GM21723 (cell line): ENCODE results near the gene AEN.
A peak's percentile ranks its signal among the peaks of the same experiment; 100 is the strongest.
"Not testable (repeated sequence)": the region's sequence is repeated elsewhere in the genome, so short reads cannot be mapped to it uniquely, and the experiment has no call there.

Experiments used
- ATAC-seq: cut with Tn5 transposase; IDR thresholded peaks from one replicate; pipeline ENCODE4 v1.9.1; 2021; ENCODE audit warnings: mild to moderate bottlenecking, moderate library complexity; ENCODE audit not compliant: unreplicated experiment

The AEN gene

DNA sequence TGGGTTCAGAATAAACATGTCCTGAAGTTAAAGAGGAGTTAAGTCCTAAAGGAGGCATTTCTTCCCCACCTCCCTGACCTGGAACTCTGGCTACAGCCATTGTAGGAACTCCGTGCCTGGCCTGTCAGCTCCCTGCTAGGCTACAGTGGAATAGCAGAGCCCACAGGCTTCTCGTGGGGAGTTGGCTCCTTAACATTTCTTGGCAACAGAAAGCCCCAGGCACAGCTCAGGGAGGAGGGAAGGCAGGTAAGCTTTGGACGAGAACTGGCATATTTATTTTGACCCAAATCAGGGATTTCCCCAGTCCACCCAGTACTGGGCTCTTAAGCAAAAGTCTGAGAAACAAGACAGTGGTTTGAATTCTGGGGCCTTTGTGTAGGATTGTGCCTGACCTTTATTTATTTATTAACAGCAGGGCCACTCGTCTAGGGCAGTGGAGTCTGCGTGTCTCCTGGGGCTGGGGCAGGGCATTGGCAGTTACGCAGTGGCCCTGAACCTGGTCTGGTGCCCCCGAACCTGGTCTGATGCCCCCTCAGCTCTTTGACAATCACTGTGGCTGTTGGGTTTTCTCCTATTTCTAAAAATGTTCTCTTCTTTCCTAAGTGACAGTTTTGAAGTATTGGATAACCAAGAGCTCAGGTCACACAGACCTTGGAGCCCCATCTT is 9.8 kb downstream of the AEN start:
- no peak for ATAC-seq

- ATAC-seq: no peak
These were observed 10.4 kb downstream of the AEN start for GRCh38 chr15:88631464-88632028.

- not testable (repeated sequence) for ATAC-seq
These were observed 11.7 kb downstream of the AEN start for GRCh38 chr15:88632797-88633196.

- no peak for ATAC-seq
These were observed 13.3 kb downstream of the AEN start for GRCh38 chr15:88634449-88634848.

DNA sequence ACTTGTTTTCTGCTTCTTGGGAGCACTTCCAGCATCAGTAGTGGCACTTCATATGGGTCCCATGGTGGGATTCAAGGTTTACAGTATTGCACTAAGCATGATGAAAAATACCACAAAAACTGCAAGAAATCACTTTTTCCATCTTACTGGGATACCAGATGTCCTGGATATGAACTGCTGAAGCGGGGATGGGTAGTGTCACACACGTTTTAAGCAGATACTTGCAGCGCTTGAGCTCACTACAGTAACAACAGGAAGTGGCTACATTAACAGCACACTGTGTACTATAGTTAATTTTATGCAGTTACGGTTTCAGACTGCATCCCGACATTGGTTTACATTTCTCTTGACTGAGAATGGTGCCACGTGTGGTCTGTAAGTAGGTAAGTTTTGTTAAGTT is 14.2 kb downstream of the AEN start:
- peak; percentile 39 for ATAC-seq

- ATAC-seq: no peak
These were observed 14.9 kb downstream of the AEN start for GRCh38 chr15:88636050-88636449.

GRCh38 chr15:88636654-88637053 is 15.5 kb downstream of the AEN start:
- ATAC-seq: no peak

GRCh38 chr15:88637436-88637835 is 16.3 kb downstream of the AEN start:
- no peak for ATAC-seq

DNA sequence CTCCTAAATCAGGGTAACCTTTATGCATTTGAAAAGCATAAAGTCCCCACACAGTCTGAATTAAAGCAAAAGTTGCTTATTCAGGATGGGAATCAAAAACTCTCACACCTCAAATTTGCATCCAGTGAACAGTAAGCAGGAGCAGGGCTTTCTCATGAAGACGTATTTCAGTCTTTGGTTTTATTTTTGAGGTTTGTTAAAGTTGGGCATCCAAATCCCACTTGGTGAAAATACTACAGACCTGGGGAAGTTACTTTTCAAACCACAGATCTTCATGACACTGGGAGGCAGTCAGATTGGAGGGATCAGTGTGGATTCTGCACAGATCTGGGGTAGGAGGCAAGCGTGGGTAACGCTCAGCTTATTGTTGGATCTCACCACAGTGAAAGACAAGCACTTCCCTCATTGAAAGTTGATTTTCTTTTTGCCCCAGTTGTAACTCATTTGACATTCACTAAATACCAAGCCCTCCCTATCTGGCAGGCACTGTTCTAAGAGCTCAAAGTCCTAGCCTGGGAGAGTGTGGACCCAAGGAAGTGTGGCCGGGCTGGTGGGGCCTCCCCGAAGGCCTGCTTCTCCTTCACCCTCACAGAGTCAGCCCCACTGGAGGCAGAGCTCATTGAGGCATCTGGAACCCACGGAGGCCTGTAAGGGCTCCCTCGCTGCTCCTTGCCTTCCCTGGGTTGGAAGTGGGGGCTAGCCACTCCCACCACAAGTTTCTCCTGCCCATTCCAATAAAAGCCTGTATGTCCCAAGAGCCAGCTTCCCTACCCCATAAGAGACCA is 16.9 kb downstream of the AEN start:
- no peak for ATAC-seq

DNA sequence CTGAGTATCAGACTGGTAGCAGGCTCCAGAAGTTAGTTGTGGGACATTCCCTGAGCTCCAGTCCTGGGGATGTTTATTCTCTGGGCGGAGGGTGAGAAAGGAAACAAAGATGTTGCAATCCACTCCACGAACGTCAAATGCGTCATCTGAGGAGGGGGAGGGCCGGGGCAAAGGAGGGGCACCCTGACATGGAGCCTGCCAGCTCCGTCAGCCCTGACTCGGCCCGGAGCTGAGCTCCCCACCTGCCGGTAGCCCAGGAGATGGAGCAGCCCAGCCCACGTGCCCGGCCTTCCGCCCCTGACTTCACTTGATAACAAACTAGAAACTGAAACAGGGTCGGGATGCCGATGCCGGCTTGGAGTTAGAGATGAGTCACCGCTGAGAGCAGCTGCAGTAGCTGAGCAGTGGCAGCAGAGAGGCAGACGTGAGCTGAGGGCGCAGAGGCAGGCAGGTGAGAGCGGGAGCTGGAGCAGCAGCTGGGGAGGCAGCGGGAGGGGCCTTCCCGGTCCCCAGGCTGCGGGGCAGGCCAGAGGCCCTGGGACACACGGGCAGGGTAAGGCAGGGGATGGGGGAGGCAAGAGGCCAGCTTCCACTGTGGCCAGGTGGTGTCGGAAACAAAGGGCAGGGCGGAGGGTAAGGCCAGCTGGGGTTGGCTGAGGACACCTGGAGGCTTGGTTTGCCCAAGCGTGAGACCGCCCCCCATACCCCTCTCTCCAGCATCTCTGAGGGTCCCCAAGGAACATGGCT is 17.7 kb downstream of the AEN start, which contains the start of gene ISG20:
ISG20 (plus strand) TSS at position 391 of the 747 bp plus-strand sequence; CDS start at position 742, 351 bp downstream.
- ATAC-seq: peak; percentile 66

GRCh38 chr15:88641959-88642452 is 20.9 kb downstream of the AEN start:
- ATAC-seq: no peak

GRCh38 chr15:88642514-88642913 is 21.4 kb downstream of the AEN start:
- ATAC-seq: not testable (repeated sequence)

- ATAC-seq: no peak
These were observed 23.6 kb downstream of the AEN start for GRCh38 chr15:88644741-88645140.

DNA sequence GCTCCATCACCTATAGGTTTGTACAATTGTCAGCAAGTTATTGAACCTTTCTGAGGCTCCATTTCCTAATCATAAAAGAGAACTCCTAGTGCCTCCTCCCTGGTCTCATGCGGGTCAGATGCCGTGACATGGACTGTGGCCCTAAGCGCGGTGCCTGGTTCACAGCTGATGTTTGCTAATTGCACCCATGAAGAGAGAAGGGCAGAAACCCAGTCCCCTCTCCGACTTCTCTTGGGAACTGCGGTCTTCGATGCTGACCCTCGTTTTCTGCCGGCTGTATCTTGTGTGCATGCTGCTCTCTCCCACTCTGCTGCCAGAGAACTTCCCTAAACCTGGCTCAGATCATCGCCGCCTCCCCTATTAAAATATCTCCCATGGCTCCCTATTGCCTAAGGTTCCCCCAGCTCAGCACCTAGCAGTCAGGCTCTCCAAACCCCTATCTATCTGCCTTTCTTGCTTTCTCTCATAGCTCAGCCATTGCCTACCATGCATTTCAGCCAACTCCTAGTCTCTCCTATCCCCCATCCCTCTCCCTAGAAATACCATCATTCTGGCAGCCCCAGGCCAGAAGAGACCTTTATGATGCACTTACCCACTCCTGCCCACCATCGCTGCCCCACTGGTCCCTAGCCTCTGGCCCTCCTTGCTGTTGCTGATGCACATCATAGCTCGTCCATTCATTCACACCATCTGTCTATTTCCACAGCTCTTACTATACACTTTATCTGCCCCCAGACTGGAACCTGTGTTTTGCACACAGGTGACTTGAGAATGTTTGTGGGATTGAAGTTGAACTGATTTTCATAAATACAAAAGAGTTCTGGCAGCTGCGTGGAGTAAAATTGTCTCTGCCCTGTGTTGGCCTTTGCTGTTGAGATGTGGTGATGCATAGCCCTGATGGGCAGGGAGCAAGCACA is 24.3 kb downstream of the AEN start:
- ATAC-seq: no peak

GRCh38 chr15:88646088-88646405 is 24.9 kb downstream of the AEN start:
- ATAC-seq: no peak

GRCh38 chr15:88646951-88647350 is 25.8 kb downstream of the AEN start:
- ATAC-seq: no peak

GRCh38 chr15:88647351-88648105 is 26.4 kb downstream of the AEN start:
- no peak for ATAC-seq

- no peak for ATAC-seq
These were observed 27.4 kb downstream of the AEN start for GRCh38 chr15:88648357-88649214.
